Measurements from ENCODE around the gene UGT8. TPM values are rescaled to one million over a fixed set of nuclear protein-coding genes. Genes with fewer than 3 reads are reported as not detected.

The UGT8 gene
- total RNA-seq, 1 experiment from 2014 or later: 15.7 TPM

DNA sequence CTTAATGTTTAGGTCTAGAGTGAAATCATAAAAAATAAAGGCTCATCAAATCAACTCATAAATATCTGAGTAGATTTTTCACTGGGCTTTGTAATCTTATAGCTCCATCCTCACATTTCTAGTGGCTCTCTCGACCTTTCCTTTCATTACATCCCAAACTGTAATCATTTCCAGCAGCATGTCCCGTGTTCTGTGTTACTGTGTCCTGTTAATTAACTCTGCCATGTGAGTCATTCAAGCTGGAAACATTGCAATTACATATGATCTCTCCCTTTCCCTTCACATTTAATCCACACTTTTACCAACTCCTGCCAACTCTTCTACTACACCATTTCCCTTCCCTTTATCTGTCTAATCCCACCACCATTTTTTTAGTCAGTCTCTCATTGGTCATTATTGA is 75.5 kb downstream of the UGT8 start:
- Histone ChIP-seq H3K4me1 (ENCODE audit: insufficient read depth, low read length) (no peaks in the 10 kb centered on the region), H2AK5ac (ENCODE audit: insufficient read length, low read length) (no peak overlapping the region), H3K27ac (ENCODE audit: insufficient read length, low read depth, low read length) (no peak overlapping the region), H3K27me3 (ENCODE audit: insufficient read depth, low read length) (no peaks in the 10 kb centered on the region), H2AFZ (ENCODE audit: low read length) (no peak overlapping the region), H3K14ac (ENCODE audit: insufficient read depth, low read length) (no peak overlapping the region), H3K9ac (ENCODE audit: extremely low read depth, insufficient read length, low read length) (no peak overlapping the region), H3K56ac (ENCODE audit: insufficient read length, low read depth, low read length) (no peak overlapping the region), H4K8ac (replicated peaks; ENCODE audit: insufficient read length, low read depth, low read length) (no peak overlapping the region), H3K23me2 (ENCODE audit: insufficient read length, low read depth, low read length, poor library complexity, severe bottlenecking) (no peaks in the 10 kb centered on the region), H4K91ac (ENCODE audit: insufficient read length, low read depth, low read length) (no peak overlapping the region), H2BK12ac (ENCODE audit: insufficient read length, low read depth, low read length) (no peak overlapping the region), H3K79me2 (ENCODE audit: insufficient read depth, low read length) (no peaks in the 10 kb centered on the region), H3T11ph (ENCODE audit: low read length) (no peak overlapping the region), H2BK15ac (ENCODE audit: low read depth, low read length) (no peak overlapping the region), H3K18ac (ENCODE audit: insufficient read length, low read depth, low read length) (no peak overlapping the region), H4K20me1 (ENCODE audit: control insufficient read depth, insufficient read depth, insufficient read length) (no peaks in the 10 kb centered on the region), H2BK20ac (ENCODE audit: low read depth, low read length, poor library complexity, severe bottlenecking) (no peak overlapping the region), H4K5ac (ENCODE audit: insufficient read length, low read depth, low read length) (no peak overlapping the region), H3K4ac (ENCODE audit: low read depth, low read length) (no peak overlapping the region), H3K4me2 (ENCODE audit: insufficient read depth, insufficient read length, low read length) (no peak overlapping the region), H3K9me3 (ENCODE audit: control insufficient read depth, low read depth, low read length) (no peaks in the 10 kb centered on the region), H2BK5ac (ENCODE audit: insufficient read length, low read length) (no peak overlapping the region), H3K79me1 (ENCODE audit: insufficient read depth, low read depth, low read length, poor library complexity, severe bottlenecking) (no peaks in the 10 kb centered on the region), H2BK120ac (ENCODE audit: low read depth, low read length, poor library complexity, severe bottlenecking) (no peak overlapping the region), H3K23ac (ENCODE audit: insufficient read length, low read depth, low read length) (no peak overlapping the region)
- no peak for TF ChIP-seq CTCF (conservative IDR thresholded peaks at IDR 0.05)
- Mint-ChIP-seq H3K9me3 (no peaks in the 10 kb centered on the region), H3K4me3 (no peak overlapping the region), H3K27ac (no peak overlapping the region), H3K27me3 (ENCODE audit: low read depth) (no peaks in the 10 kb centered on the region), H3K4me1 (no peaks in the 10 kb centered on the region), H3K36me3 (ENCODE audit: insufficient read depth in 1 of 3, low read depth in 3 of 3) (peaks cover 10 to 16% (median 11%) of the 10 kb centered on the region in 3 experiments; a peak in 6 of 7 replicates)
- no peak for DNase-seq
- WGBS (ENCODE audit: extremely low coverage, insufficient read length, low lambda C conversion rate): no CpG with 5 or more reads among the region's 2 CpGs

All from H9 (cell line).